Parathyroid adenoma (tissue), 2 donors: Measurements from ENCODE around the gene MED6.

Source experiments
- H2AFZ ChIP-seq: fragments of 300-600 bp; sonication (generic); one replicate; pipeline ENCODE4 v1.7.0; 2017; ENCODE audit warnings: antibody characterized with exemption, mild to moderate bottlenecking
- H3K27ac ChIP-seq: fragments of 300-600 bp; sonication (generic); one replicate; pipeline ENCODE4 v1.7.0; 2017
- H3K27me3 ChIP-seq: fragments of 300-600 bp; sonication (generic); one replicate; pipeline ENCODE4 v1.7.0; 2017; ENCODE audit warnings: low read length; ENCODE audit not compliant: control insufficient read depth, insufficient read depth
- H3K36me3 ChIP-seq: fragments of 300-600 bp; sonication (generic); one replicate; pipeline ENCODE4 v1.7.0; 2017; ENCODE audit warnings: low read length; ENCODE audit not compliant: control insufficient read depth, insufficient read depth
- H3K4me1 ChIP-seq: fragments of 300-600 bp; sonication (generic); one replicate; pipeline ENCODE4 v1.7.0; 2017; ENCODE audit warnings: control low read depth
- H3K4me2 ChIP-seq: fragments of 300-600 bp; sonication (generic); one replicate; pipeline ENCODE4 v1.7.0; 2017; ENCODE audit warnings: low read length
- H3K4me3 ChIP-seq: fragments of 300-600 bp; sonication (generic); one replicate; pipeline ENCODE4 v1.7.0; 2017; ENCODE audit warnings: low read depth, low read length
- H3K79me2 ChIP-seq: fragments of 300-600 bp; sonication (generic); one replicate; pipeline ENCODE4 v1.7.0; 2017; ENCODE audit warnings: control low read depth
- H3K9ac ChIP-seq: fragments of 300-600 bp; sonication (generic); one replicate; pipeline ENCODE4 v1.7.0; 2017; ENCODE audit warnings: mild to moderate bottlenecking
- H3K9me3 ChIP-seq: fragments of 300-600 bp; sonication (generic); one replicate; pipeline ENCODE4 v1.7.0; 2017; ENCODE audit warnings: low read length; ENCODE audit not compliant: control insufficient read depth
- TF ChIP-seq, protein P1 (sequence below): fragments of 300-600 bp; sonication (generic); IDR thresholded peaks from one replicate; pipeline ENCODE4 v1.7.0; 2017; ENCODE audit warnings: antibody characterized with exemption, mild to moderate bottlenecking
- donor health status: primary hyperparathyroidism.

The MED6 gene

DNA sequence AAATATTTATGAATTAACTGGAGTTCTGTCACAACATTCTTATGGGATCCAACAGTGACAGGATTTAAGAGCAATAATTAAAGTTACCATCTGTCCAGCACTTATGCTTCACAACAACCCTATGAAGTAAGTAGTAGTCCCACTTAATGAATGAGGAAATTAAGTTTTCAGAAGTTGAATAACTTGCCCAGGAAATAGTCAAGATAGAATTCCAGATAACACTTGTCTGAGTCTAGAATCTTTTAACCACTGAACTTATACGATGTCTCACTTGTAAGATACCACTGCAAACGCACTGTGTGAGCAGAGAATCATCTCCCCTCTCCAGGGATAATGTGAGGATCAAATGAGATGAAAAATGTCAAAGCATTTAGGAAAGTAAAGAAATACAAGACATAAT lies 38.0 kb upstream of the MED6 start:
- Histone ChIP-seq H3K9me3 (no peaks in the 10 kb centered on the region), H3K27me3 (no peaks in the 10 kb centered on the region), H3K4me1 (peaks cover 2% of the 10 kb centered on the region), H3K36me3 (no peaks in the 10 kb centered on the region), H3K4me2 (no peak overlapping the region), H3K4me3 (no peak overlapping the region), H3K79me2 (no peaks in the 10 kb centered on the region), H3K27ac (no peak overlapping the region), H2AFZ (no peak overlapping the region), H3K9ac (no peak overlapping the region)
- TF ChIP-seq, protein P1, sequence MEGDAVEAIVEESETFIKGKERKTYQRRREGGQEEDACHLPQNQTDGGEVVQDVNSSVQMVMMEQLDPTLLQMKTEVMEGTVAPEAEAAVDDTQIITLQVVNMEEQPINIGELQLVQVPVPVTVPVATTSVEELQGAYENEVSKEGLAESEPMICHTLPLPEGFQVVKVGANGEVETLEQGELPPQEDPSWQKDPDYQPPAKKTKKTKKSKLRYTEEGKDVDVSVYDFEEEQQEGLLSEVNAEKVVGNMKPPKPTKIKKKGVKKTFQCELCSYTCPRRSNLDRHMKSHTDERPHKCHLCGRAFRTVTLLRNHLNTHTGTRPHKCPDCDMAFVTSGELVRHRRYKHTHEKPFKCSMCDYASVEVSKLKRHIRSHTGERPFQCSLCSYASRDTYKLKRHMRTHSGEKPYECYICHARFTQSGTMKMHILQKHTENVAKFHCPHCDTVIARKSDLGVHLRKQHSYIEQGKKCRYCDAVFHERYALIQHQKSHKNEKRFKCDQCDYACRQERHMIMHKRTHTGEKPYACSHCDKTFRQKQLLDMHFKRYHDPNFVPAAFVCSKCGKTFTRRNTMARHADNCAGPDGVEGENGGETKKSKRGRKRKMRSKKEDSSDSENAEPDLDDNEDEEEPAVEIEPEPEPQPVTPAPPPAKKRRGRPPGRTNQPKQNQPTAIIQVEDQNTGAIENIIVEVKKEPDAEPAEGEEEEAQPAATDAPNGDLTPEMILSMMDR: no peak

DNA sequence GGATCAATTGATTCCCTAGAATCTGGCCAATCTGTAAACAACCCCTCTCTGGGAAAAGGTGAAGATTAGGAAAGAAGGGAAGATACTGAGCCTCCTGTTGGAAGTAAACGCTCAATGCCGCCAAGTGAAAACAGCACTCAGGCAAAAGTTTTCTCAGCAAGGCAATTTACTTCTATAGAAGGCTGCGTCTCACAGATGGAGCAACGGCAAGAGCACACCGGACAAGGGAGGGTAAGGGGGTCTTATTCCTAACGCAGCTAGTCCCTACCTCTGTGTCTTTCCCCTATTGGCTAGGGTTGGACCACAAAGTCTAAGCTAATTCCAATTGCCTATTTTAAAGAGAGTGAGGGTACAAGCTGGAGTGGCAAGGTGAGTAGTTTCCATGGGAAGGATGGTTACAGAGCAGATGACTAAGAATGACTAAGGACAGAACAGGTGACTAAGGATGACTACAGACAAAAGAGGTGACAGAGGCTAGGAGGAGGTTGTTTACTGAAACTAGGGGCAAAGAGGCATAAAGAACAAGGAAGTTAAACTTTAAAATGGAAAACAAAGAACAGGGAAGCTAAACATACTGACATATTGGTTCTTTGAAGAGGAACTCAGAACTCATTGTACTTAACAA lies 35.6 kb upstream of the MED6 start:
- no peak overlapping the region for H3K27ac ChIP-seq
- H2AFZ ChIP-seq: no peak overlapping the region
- H3K4me3 ChIP-seq: no peak overlapping the region
- no peaks in the 10 kb centered on the region for H3K36me3 ChIP-seq
- H3K9me3 ChIP-seq: no peaks in the 10 kb centered on the region
- no peaks in the 10 kb centered on the region for H3K79me2 ChIP-seq
- H3K4me1 ChIP-seq: no peaks in the 10 kb centered on the region
- TF ChIP-seq, protein P1: no peak
- no peak overlapping the region for H3K9ac ChIP-seq
- no peak overlapping the region for H3K4me2 ChIP-seq
- no peaks in the 10 kb centered on the region for H3K27me3 ChIP-seq

GRCh38 chr14:70631948-70632347 lies 31.5 kb upstream of the MED6 start:
- H3K36me3 ChIP-seq: no peaks in the 10 kb centered on the region
- no peak overlapping the region for H2AFZ ChIP-seq
- H3K4me3 ChIP-seq: no peak overlapping the region
- H3K9me3 ChIP-seq: no peaks in the 10 kb centered on the region
- H3K4me1 ChIP-seq: no peaks in the 10 kb centered on the region
- no peaks in the 10 kb centered on the region for H3K79me2 ChIP-seq
- no peak overlapping the region for H3K27ac ChIP-seq
- TF ChIP-seq, protein P1: no peak
- no peak overlapping the region for H3K4me2 ChIP-seq
- H3K9ac ChIP-seq: no peak overlapping the region
- H3K27me3 ChIP-seq: no peaks in the 10 kb centered on the region

- Histone ChIP-seq H3K4me3 (no peak overlapping the region), H3K9ac (no peak overlapping the region), H3K4me2 (no peak overlapping the region), H3K36me3 (no peaks in the 10 kb centered on the region), H3K27me3 (no peaks in the 10 kb centered on the region), H3K27ac (no peak overlapping the region), H2AFZ (no peak overlapping the region), H3K79me2 (no peaks in the 10 kb centered on the region), H3K4me1 (no peaks in the 10 kb centered on the region), H3K9me3 (no peaks in the 10 kb centered on the region)
- TF ChIP-seq, protein P1: no peak
Observed at GRCh38 chr14:70624972-70625371, 24.5 kb upstream of the MED6 start.

GRCh38 chr14:70622111-70622712 lies 21.8 kb upstream of the MED6 start:
- Histone ChIP-seq H3K4me2 (no peak overlapping the region), H3K4me3 (no peak overlapping the region), H3K79me2 (no peaks in the 10 kb centered on the region), H3K9me3 (no peaks in the 10 kb centered on the region), H3K27me3 (no peaks in the 10 kb centered on the region), H3K4me1 (no peaks in the 10 kb centered on the region), H3K9ac (no peak overlapping the region), H3K27ac (no peak overlapping the region), H2AFZ (no peak overlapping the region), H3K36me3 (no peaks in the 10 kb centered on the region)
- TF ChIP-seq, protein P1: peak; percentile 73
